HG02571 (cell line): ENCODE results near the gene ASCC3.

Source experiments
- ATAC-seq: cut with Tn5 transposase; IDR thresholded peaks from one replicate; pipeline ENCODE4 v1.9.1; 2021; ENCODE audit warnings: mild to moderate bottlenecking, moderate library complexity; ENCODE audit not compliant: unreplicated experiment

ASCC3 gene

GRCh38 chr6:100612094-100612493, 269.0 kb downstream of the ASCC3 start:
- ATAC-seq, result no peak

GRCh38 chr6:100599088-100599770, 281.9 kb downstream of the ASCC3 start:
- ATAC-seq, result no peak

GRCh38 chr6:100595456-100595855, 285.7 kb downstream of the ASCC3 start:
- ATAC-seq, result no peak

GRCh38 chr6:100593522-100593921, 287.6 kb downstream of the ASCC3 start:
- ATAC-seq, result no peak

- ATAC-seq, result no peak
These were observed 288.2 kb downstream of the ASCC3 start for GRCh38 chr6:100592929-100593328.

- no peak for ATAC-seq
These were observed 303.7 kb downstream of the ASCC3 start for GRCh38 chr6:100577425-100577824.

- no peak for ATAC-seq
These were observed 305.2 kb downstream of the ASCC3 start for GRCh38 chr6:100575921-100576320.

GRCh38 chr6:100574836-100575235, 306.3 kb downstream of the ASCC3 start:
- ATAC-seq, result no peak

DNA sequence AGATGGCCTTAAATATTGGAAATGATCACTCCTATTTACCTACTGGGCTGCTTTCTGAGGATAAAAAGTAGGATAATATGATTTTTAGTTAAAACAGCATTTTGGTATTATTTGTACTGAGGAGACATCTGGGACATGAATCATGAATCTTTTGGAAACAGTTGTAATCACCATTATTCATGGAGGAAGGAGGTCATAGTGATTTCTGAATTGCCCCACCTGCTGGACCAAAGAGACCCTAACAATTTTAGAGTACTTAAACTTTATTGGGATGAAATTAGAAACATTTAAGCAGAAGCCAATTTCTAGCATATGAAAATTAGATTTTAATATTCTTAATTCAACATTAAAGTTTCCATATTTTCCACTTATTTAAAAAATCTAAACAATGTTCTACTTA, 308.0 kb downstream of the ASCC3 start:
- no peak for ATAC-seq

DNA sequence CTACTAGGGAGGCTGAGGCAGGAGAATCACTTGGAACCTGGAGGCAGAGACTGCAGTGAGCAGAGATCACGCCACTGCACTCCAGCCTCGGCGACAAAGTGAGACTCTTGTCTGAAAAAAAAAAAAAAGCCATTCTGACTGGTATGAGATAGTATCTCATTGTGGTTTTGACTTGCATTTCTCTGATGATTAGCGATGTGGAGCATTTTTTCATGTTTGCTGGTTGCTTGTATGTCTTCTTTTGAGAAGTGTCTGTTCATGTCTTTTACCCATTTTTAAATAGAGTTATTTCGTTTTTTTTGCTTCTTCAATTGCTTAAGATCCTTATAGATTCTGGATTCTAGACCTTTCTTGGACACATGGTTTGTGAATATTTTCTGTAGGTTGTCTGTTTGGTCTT, 312.9 kb downstream of the ASCC3 start:
- ATAC-seq, result no peak

- ATAC-seq, result no peak
These were observed 314.6 kb downstream of the ASCC3 start for GRCh38 chr6:100566563-100566962.

- ATAC-seq, result no peak
These were observed 315.6 kb downstream of the ASCC3 start for GRCh38 chr6:100565439-100566104.

GRCh38 chr6:100559859-100560258, 321.3 kb downstream of the ASCC3 start:
- ATAC-seq, result no peak

DNA sequence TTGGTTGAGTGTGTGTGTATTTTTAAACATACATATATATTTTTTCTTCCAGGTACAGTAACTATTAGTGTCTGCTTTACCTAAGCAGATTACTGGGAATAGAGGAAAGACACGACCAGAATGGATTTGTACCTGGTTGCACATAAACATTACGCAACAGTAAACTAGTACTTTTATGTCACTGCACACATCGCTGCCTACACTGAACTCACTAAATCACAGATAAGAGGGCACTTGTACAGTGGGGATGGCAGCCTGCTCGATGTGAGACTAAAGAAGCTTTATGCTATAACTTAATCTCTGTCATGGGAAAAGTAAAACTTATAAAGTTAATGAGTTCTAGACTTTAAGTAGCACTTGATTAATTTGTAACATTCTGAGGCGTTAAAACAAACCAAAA, 326.9 kb downstream of the ASCC3 start:
- no peak for ATAC-seq

DNA sequence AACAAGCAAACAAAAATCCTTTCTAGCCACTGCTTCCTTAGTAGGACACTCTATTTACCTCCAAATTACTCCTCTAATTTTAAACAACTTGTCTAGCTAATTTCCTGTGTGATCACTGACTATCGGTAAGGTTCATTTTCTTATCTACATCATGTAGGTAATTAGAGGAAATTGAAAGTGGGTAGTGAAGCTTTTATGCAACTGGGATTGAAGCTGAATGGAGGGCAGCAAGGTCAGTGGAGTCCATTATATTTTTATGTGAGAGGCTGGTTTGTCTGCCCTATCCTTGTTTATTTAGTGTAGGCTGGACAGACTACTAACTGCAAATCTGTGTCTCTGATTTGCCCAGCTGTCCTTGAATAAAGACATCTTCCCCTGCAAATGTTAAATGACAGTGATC, 327.9 kb downstream of the ASCC3 start:
- ATAC-seq, result no peak

DNA sequence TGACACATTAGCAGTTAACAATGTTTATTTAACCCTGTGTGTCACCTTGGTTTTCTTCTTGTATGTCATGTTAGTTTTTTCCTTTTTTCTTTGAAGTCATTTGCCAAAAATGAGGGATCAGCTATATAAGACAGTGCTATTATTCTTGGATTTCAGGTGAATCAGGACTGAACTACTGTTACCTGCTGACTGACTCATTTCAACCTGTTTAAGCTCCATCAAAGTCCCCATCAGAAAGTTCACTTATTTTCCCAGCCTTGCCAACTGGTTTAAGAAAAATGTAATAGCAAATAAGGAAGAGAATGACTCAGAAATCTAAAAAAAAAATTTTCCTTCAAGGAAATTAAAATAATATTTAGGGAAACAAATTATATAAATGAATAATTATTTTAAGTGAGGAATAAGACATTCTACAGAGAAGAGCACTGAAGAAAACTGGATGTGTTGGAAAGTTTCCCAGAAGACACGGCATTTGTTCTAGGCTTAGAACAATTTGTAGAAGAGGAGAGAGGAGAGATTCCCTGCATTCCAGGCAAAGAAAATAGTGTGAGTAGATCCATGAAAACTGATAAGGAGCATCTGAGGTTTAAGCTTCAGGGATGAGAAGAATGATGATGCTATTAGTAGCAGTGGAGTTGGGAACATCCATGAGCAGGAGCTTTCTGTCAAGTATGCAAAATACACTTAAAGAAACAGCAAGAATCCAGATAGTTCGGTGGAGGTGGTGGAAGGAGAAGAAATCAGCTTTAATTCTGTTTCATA, 331.5 kb downstream of the ASCC3 start:
- no peak for ATAC-seq

DNA sequence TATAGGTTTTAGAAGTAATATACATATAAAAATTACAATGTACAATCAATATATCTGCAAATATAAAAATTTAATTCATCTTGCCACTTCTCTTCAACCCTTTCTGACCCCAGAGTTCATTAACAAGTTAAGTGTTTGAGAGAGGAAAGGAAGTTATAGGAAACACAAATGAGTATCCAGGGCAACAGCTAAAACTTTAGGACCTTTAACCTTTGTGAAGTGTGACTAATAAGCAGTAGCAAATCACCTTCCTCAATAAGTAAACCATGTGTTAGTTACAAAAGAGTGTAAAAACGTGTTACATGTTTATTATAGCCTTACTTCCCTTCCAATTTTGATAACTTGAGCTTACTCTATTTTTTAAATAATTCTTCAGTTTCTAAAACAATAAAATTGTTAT, 343.0 kb downstream of the ASCC3 start:
- ATAC-seq, result no peak

DNA sequence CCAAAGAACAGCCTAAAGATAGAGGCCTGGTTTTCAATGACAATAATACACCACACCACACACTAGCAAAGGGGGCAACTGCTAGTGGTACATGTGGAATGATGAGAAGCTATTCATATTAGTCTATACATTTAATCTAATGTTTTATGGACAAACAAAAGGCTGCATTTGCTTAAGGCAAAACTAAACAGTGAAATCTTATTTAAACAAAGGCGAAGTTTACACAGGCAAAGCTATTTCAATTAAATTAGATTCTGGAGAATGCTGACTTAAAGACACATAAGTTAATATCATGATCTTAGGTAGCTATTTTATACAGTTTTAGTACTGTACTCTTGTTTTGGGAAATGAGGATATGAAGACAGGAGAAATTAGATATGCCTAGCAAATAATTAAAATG, 362.5 kb downstream of the ASCC3 start:
- no peak for ATAC-seq

DNA sequence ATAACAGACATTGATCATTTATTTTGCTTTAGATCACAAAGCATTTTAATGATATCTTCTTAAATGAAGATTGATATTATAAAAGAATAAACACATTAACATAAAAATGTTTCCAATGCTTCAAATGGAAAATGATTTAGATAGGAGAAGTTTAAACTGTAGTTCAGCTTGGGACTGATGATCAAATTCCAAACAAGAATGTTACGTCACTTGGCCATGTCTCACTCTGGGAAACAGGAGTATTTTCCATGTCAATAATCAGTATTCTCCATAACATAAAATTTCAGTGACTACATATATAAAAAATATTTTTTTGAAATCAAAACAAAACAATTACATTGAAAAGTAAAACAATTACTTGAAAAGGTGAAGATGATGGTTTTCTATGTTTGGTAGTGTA, 363.5 kb downstream of the ASCC3 start:
- no peak for ATAC-seq

GRCh38 chr6:100517106-100517505, 364.0 kb downstream of the ASCC3 start:
- no peak for ATAC-seq

GRCh38 chr6:100514660-100515059, 366.5 kb downstream of the ASCC3 start:
- no peak for ATAC-seq
